ENCODE measurements around the gene MYOT. TPM values are rescaled to one million over a fixed set of nuclear protein-coding genes. Genes with fewer than 3 reads are reported as not detected.

MYOT gene
- total and polyA plus RNA-seq, 3 experiments from 2014 or later = not detected

DNA sequence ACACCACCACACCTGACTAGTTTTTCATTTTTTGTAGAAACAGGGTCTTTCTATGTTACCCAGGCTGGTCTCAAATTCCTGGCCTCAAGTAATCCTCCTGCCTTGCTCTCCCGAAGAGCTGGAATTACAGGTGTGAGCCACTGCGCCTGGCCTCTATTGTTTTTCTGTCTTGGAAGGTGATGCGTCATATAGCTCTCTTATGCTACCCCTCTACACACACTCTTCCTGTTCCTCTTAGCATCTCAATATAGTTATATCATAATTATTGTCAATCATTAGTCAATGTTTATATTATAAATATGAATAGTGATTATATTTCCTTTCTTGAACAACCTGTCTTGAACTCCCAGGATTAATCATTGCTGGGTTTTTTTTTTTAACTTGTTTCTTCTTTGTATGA lies 28.9 kb downstream of the MYOT start:
- no peaks in the 10 kb centered on the region for H3K4me1 Mint-ChIP-seq
- no peaks in the 10 kb centered on the region for H3K36me3 ChIP-seq (ENCODE audit: insufficient read depth, low read length)
- no peak overlapping the region for H3K4me3 Mint-ChIP-seq
- no peak overlapping the region for H3K4me3 ChIP-seq (ENCODE audit: low read length)
- H3K4me1 ChIP-seq (ENCODE audit: insufficient read depth, low read length) = no peaks in the 10 kb centered on the region
- no peak overlapping the region for H3K27ac Mint-ChIP-seq
- H3K27me3 Mint-ChIP-seq = peaks cover 1 to 4% of the 10 kb centered on the region in 2 donors
- ChIA-PET CTCF (no interaction called here), POLR2A (no interaction called here)
- no peak overlapping the region for H3K27ac ChIP-seq (ENCODE audit: low read depth, low read length)
- H3K9me3 Mint-ChIP-seq = no peaks in the 10 kb centered on the region
- H3K27me3 ChIP-seq (ENCODE audit: insufficient read depth, low read length, poor library complexity, severe bottlenecking) = no peaks in the 10 kb centered on the region
- no peaks in the 10 kb centered on the region for H3K36me3 Mint-ChIP-seq
- H3K9me3 ChIP-seq (ENCODE audit: low read length) = no peaks in the 10 kb centered on the region
- no peak for DNase-seq

DNA sequence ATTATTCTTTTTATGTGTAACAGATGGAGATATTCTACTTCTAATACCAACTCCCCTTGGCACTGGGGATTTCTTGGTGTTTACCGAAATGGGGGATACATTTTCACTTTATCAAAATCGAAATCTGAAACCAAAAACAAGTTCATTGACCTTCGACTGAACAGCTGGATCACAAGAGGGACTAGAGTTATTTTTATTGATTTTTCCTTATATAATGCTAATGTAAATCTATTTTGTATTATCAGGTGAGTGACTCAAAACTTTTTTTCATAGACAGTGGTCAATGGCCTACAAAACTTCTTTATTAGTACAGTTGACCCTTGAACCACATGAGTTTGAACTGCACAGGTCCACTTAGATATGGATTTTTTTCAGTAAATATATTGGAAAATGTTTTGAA lies 31.8 kb downstream of the MYOT start:
- no peaks in the 10 kb centered on the region for H3K27me3 ChIP-seq (ENCODE audit: insufficient read depth, low read length, poor library complexity, severe bottlenecking)
- Mint-ChIP-seq H3K4me1 (no peaks in the 10 kb centered on the region), H3K36me3 (no peaks in the 10 kb centered on the region), H3K27me3 (peaks cover 5 to 7% of the 10 kb centered on the region in 2 donors), H3K9me3 (no peaks in the 10 kb centered on the region), H3K4me3 (no peak overlapping the region), H3K27ac (no peak overlapping the region)
- H3K36me3 ChIP-seq (ENCODE audit: insufficient read depth, low read length) = no peaks in the 10 kb centered on the region
- no peak overlapping the region for H3K4me3 ChIP-seq (ENCODE audit: low read length)
- H3K4me1 ChIP-seq (ENCODE audit: insufficient read depth, low read length) = no peaks in the 10 kb centered on the region
- H3K27ac ChIP-seq (ENCODE audit: low read depth, low read length) = no peak overlapping the region
- H3K9me3 ChIP-seq (ENCODE audit: low read length) = no peaks in the 10 kb centered on the region
- ChIA-PET CTCF (no interaction called here), POLR2A (no interaction called here)
- DNase-seq = no peak

DNA sequence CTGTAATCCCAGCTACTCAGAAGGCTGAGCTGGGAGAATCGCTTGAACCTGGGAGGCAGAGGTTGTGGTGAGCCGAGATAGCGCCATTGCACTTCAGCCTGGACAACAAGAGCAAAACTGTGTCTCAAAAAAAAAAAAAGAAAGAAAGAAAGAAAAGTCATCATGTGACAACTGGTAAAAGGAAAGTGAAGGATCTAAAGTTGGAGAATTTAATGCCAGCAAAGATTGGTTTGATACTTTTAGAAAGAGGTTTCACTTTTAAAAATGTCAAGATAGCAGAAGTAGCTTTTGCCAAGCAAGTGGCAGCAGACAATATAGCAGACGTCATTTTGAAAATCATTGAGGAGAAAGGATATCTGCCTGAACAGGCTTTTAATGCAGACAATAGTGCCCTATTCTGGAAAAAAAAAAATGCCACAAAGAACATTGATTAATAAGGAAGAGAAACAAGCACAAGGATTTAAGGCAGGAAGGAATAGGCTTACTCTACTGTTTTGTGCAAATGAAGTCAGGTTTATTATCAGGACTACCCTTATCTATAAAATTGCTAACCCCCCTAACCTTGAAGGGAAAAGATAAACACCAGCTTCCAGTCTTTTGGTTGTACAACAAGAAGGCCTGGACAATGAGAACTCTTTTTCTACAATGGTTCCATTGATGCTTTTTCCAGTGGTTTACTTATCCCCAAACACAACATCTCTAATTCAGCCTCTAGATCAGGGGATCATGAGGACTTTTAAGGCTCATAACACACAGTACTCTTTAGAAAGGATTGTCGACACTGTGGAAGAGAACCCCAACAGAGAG lies 33.6 kb downstream of the MYOT start:
- ChIA-PET POLR2A (no interaction called here), CTCF (no interaction called here)
- Histone ChIP-seq H3K36me3 (ENCODE audit: insufficient read depth, low read length) (no peaks in the 10 kb centered on the region), H3K4me1 (ENCODE audit: insufficient read depth, low read length) (no peaks in the 10 kb centered on the region), H3K4me3 (ENCODE audit: low read length) (no peak overlapping the region), H3K27me3 (ENCODE audit: insufficient read depth, low read length, poor library complexity, severe bottlenecking) (no peaks in the 10 kb centered on the region), H3K9me3 (ENCODE audit: low read length) (no peaks in the 10 kb centered on the region), H3K27ac (ENCODE audit: low read depth, low read length) (no peak overlapping the region)
- Mint-ChIP-seq H3K9me3 (no peaks in the 10 kb centered on the region), H3K27me3 (peaks cover 5 to 7% of the 10 kb centered on the region in 2 donors), H3K4me3 (no peak overlapping the region), H3K36me3 (no peaks in the 10 kb centered on the region), H3K27ac (no peak overlapping the region), H3K4me1 (no peaks in the 10 kb centered on the region)
- no peak for DNase-seq

DNA sequence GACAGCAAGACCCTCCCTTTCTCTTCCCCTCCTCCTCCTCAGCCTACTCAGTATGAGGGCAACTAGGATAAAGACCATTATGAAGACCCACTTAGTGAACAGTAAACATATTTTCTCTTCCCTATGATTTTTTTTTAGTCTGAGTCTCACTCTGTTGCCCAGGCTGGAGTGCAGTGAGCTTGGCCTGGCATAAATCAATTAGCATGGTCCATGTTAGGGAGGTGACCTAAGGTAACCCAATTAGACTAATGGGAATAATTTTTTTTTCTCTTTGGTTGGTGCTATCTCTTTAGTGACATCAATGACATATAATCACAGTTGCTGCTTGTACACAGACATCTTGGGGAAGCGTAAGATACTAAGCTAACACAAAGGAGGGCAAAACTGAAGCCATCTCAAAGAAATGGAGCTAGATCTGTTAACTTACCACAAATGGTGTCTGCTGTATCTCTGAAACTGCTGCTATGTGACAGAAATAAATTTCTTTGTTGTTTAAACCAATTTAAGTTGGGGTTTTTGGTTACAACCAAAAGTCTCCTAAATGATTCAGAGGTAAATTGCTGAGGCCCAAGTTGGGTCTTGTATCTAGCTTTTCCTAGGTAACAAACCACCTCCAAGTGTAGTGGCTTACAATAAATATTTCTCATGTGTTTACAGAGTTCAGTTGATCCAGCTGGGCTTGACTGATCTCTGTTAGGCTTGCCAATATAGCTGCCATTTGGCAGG lies 34.9 kb downstream of the MYOT start:
- ChIA-PET CTCF (no interaction called here), POLR2A (no interaction called here)
- Histone ChIP-seq H3K36me3 (ENCODE audit: insufficient read depth, low read length) (no peaks in the 10 kb centered on the region), H3K9me3 (ENCODE audit: low read length) (no peaks in the 10 kb centered on the region), H3K27me3 (ENCODE audit: insufficient read depth, low read length, poor library complexity, severe bottlenecking) (no peaks in the 10 kb centered on the region), H3K4me1 (ENCODE audit: insufficient read depth, low read length) (no peaks in the 10 kb centered on the region), H3K27ac (ENCODE audit: low read depth, low read length) (no peak overlapping the region), H3K4me3 (ENCODE audit: low read length) (no peak overlapping the region)
- no peak overlapping the region for H3K4me3 Mint-ChIP-seq
- H3K27ac Mint-ChIP-seq = no peak overlapping the region
- no peaks in the 10 kb centered on the region for H3K4me1 Mint-ChIP-seq
- no peaks in the 10 kb centered on the region for H3K9me3 Mint-ChIP-seq
- H3K27me3 Mint-ChIP-seq = peaks cover 5 to 7% of the 10 kb centered on the region in 2 donors
- no peak for DNase-seq
- no peaks in the 10 kb centered on the region for H3K36me3 Mint-ChIP-seq

DNA sequence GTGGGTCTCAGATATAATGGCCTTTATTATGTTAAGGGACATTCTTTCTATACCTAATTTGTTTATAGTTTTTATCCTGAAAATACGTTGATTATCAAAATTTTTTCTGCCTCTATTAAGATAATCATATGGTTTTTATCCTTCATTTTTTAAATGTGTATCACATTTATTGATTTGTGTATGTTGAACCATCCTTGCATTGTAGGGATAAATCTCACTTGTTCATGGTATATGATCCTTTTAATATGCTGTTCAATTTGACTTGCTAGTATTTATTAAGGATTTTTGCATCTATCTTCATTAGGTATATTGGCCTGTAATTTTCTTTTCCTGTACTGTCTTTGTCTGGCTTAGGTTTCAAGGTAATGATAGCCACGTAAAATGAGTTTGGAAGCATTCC lies 47.1 kb downstream of the MYOT start:
- H3K27me3 Mint-ChIP-seq = peaks cover 5 to 24% of the 10 kb centered on the region in 2 donors
- H3K27me3 ChIP-seq (ENCODE audit: insufficient read depth, low read length, poor library complexity, severe bottlenecking) = no peaks in the 10 kb centered on the region
- H3K4me1 Mint-ChIP-seq = no peaks in the 10 kb centered on the region
- CTCF ChIA-PET = no interaction called here
- no peaks in the 10 kb centered on the region for H3K9me3 ChIP-seq (ENCODE audit: low read length)
- no peak overlapping the region for H3K27ac ChIP-seq (ENCODE audit: low read depth, low read length)
- H3K27ac Mint-ChIP-seq = no peak overlapping the region
- peaks cover 12 to 32% (median 26%) of the 10 kb centered on the region in 5 donors for H3K9me3 Mint-ChIP-seq
- no peak for DNase-seq
- H3K4me3 ChIP-seq (ENCODE audit: low read length) = no peak overlapping the region
- no peaks in the 10 kb centered on the region for H3K36me3 ChIP-seq (ENCODE audit: insufficient read depth, low read length)
- POLR2A ChIA-PET = no interaction called here
- peaks cover 0 to 9% (median 0%) of the 10 kb centered on the region in 3 donors for H3K36me3 Mint-ChIP-seq
- H3K4me3 Mint-ChIP-seq = no peak overlapping the region
- no peaks in the 10 kb centered on the region for H3K4me1 ChIP-seq (ENCODE audit: insufficient read depth, low read length)

DNA sequence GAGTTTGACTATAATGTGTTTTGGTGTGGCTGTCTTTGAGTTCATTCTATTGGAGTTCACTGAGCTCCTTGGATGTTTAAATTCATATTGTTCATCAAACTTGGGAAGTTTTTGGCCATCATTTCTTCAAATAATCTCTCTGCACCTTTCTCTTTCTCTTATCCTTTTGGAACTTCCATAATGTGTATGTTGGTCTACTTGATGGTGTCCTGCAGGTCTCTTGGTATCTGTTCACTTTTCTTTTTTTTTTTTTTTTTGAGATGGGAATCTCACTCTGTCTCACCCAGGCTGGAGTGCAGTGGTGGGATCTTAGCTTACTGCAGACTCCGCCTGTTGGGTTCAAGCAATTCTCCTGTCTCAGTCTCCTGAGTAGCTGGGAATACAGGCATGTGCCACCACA lies 49.3 kb downstream of the MYOT start:
- Mint-ChIP-seq H3K27me3 (peaks cover 5 to 8% of the 10 kb centered on the region in 2 donors), H3K4me1 (no peaks in the 10 kb centered on the region), H3K27ac (no peak overlapping the region), H3K4me3 (no peak overlapping the region), H3K36me3 (peaks cover 0 to 9% (median 0%) of the 10 kb centered on the region in 3 donors), H3K9me3 (peaks cover 12 to 28% (median 26%) of the 10 kb centered on the region in 5 donors)
- H3K36me3 ChIP-seq (ENCODE audit: insufficient read depth, low read length) = no peaks in the 10 kb centered on the region
- H3K27ac ChIP-seq (ENCODE audit: low read depth, low read length) = no peak overlapping the region
- no peak for DNase-seq
- CTCF ChIA-PET = interaction anchor here (0.6 kb wide), 1 partner anchor 43 kb away, joined by 3 read pairs; no protein-coding TSS in a partner anchor
- POLR2A ChIA-PET = no interaction called here
- no peak overlapping the region for H3K4me3 ChIP-seq (ENCODE audit: low read length)
- no peaks in the 10 kb centered on the region for H3K9me3 ChIP-seq (ENCODE audit: low read length)
- H3K4me1 ChIP-seq (ENCODE audit: insufficient read depth, low read length) = no peaks in the 10 kb centered on the region
- H3K27me3 ChIP-seq (ENCODE audit: insufficient read depth, low read length, poor library complexity, severe bottlenecking) = no peaks in the 10 kb centered on the region

DNA sequence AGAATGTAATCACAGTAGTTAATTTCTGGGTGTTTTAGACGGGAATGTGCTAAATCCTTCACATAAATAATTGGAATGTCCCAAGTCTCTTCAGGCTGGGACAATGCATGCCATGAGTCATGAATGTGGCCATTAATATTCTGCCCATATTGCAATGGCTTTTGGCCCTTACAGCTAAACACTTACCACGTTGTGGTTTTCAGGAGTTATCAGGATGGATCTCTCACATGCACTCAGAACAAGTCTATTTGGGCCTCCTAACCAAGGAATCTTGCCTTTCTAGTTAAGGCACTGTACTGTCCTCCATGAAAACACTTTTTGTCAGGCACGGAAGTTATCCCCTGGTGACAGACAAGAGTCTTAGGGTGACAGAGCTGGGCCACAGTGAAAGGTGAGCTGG lies 54.3 kb downstream of the MYOT start:
- Mint-ChIP-seq H3K27me3 (peaks cover 0 to 3% of the 10 kb centered on the region in 2 donors), H3K36me3 (peaks cover 0 to 9% (median 2%) of the 10 kb centered on the region in 3 donors), H3K4me1 (no peaks in the 10 kb centered on the region), H3K9me3 (peaks cover 0 to 6% (median 6%) of the 10 kb centered on the region in 5 donors), H3K27ac (no peak overlapping the region), H3K4me3 (no peak overlapping the region)
- POLR2A ChIA-PET = no interaction called here
- no peak for DNase-seq
- H3K27ac ChIP-seq (ENCODE audit: low read depth, low read length) = no peak overlapping the region
- no peaks in the 10 kb centered on the region for H3K4me1 ChIP-seq (ENCODE audit: insufficient read depth, low read length)
- H3K36me3 ChIP-seq (ENCODE audit: insufficient read depth, low read length) = no peaks in the 10 kb centered on the region
- H3K27me3 ChIP-seq (ENCODE audit: insufficient read depth, low read length, poor library complexity, severe bottlenecking) = no peaks in the 10 kb centered on the region
- H3K9me3 ChIP-seq (ENCODE audit: low read length) = no peaks in the 10 kb centered on the region
- no peak overlapping the region for H3K4me3 ChIP-seq (ENCODE audit: low read length)
- CTCF ChIA-PET = no interaction called here

DNA sequence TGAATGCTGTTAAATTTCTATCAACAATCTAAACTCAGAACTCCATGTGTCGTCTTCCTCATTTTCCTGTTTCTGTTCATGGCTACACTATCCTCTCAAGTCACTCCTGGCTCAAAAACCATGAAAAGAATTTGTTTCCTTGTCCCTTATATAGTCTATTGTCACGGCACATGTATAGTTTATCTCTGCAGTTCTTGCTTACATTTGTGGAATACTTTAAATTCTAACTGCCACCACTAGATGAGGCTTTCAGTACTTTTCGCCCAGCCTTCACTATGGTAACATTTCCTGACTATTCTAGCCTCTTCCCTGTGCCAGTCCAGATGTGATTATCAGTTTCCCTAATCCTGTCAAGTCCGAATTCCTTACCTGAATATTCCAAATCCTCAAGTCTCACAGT lies 56.2 kb downstream of the MYOT start:
- Histone ChIP-seq H3K4me1 (ENCODE audit: insufficient read depth, low read length) (no peaks in the 10 kb centered on the region), H3K4me3 (ENCODE audit: low read length) (no peak overlapping the region), H3K36me3 (ENCODE audit: insufficient read depth, low read length) (no peaks in the 10 kb centered on the region), H3K27me3 (ENCODE audit: insufficient read depth, low read length, poor library complexity, severe bottlenecking) (no peaks in the 10 kb centered on the region), H3K27ac (ENCODE audit: low read depth, low read length) (no peak overlapping the region), H3K9me3 (ENCODE audit: low read length) (no peaks in the 10 kb centered on the region)
- Mint-ChIP-seq H3K36me3 (peaks cover 0 to 17% (median 3%) of the 10 kb centered on the region in 3 donors), H3K27me3 (no peaks in the 10 kb centered on the region), H3K27ac (no peak overlapping the region), H3K4me1 (no peaks in the 10 kb centered on the region), H3K4me3 (no peak overlapping the region), H3K9me3 (no peaks in the 10 kb centered on the region)
- ChIA-PET CTCF (no interaction called here), POLR2A (no interaction called here)
- DNase-seq = no peak
